Activated B cell treated with CpG ODN at 0.5 μM for 24 hours (primary cell): ENCODE measurements around the gene ZNF804B. TPM values are rescaled to one million over a fixed set of nuclear protein-coding genes. Genes with fewer than 3 reads are reported as not detected.

ENCODE experiments used
- ATAC-seq: fragments of 200-7000 bp; cut with Tn5 transposase; one replicate; pipeline ENCODE4 v1.10.0; 2021; ENCODE audit warnings: low read depth, mild to moderate bottlenecking, moderate library complexity
- CTCF ChIA-PET: fragments of 350-600 bp; sonication (Branson Sonifier 250); formaldehyde crosslinking; loops from one replicate; lab custom pipeline; 2021; ENCODE audit warnings: antibody characterized with exemption; lab: Charles Lee
- POLR2A ChIA-PET: fragments of 350-600 bp; sonication (Branson Sonifier 250); formaldehyde crosslinking; loops from one replicate; lab custom pipeline; 2021; ENCODE audit warnings: antibody characterized with exemption; lab: Charles Lee
- DNase-seq: peaks from one replicate; pipeline ENCODE4 v3.0.0; 2022
- H3K27ac Mint-ChIP-seq: one replicate; pipeline ENCODE4 v1.8.0; 2020; ENCODE audit warnings: mixed read lengths
- H3K27me3 Mint-ChIP-seq: one replicate; pipeline ENCODE4 v1.8.0; 2021; ENCODE audit warnings: mixed read lengths
- H3K36me3 Mint-ChIP-seq: one replicate; pipeline ENCODE4 v1.8.0; 2021; ENCODE audit warnings: low read depth, mixed read lengths
- H3K4me1 Mint-ChIP-seq: one replicate; pipeline ENCODE4 v1.8.0; 2021; ENCODE audit warnings: mixed read lengths
- H3K4me3 Mint-ChIP-seq: one replicate; pipeline ENCODE4 v1.8.0; 2020; ENCODE audit warnings: mild to moderate bottlenecking, mixed read lengths
- H3K9me3 Mint-ChIP-seq: one replicate; pipeline ENCODE4 v1.8.0; 2020; ENCODE audit warnings: mixed read lengths
- CTCF ChIP-seq: fragments of 200-600 bp; IDR thresholded peaks from one replicate; pipeline ENCODE4 v1.8.0; 2022; ENCODE audit warnings: antibody characterized with exemption, mild to moderate bottlenecking
- intact Hi-C: fragments of 100-400 bp; cut with micrococcal nuclease; formaldehyde crosslinking; loops from one replicate; pipeline ENCODE4 v1.15.1; 2024
- total RNA-seq: library from RNA; stranded (reverse); gene quantifications from 2 replicates; pipeline ENCODE4 v1.2.3, GENCODE V29; 2022

Gene ZNF804B
- total RNA-seq, 1 donor from 2014 or later, result not detected

GRCh38 chr7:89017695-89018094, 258.2 kb downstream of the ZNF804B start:
- no peaks in the 10 kb centered on the region for H3K4me1 Mint-ChIP-seq
- ChIA-PET POLR2A (no interaction called here), CTCF (no interaction called here)
- no peak for TF ChIP-seq CTCF
- H3K27me3 Mint-ChIP-seq, result no peaks in the 10 kb centered on the region
- H3K36me3 Mint-ChIP-seq, result no peaks in the 10 kb centered on the region
- H3K9me3 Mint-ChIP-seq, result peaks cover 14% of the 10 kb centered on the region
- DNase-seq (no peak), ATAC-seq (no peak)
- intact Hi-C loops, result no loop called here
- H3K27ac Mint-ChIP-seq, result no peak overlapping the region
- H3K4me3 Mint-ChIP-seq, result no peak overlapping the region

- Mint-ChIP-seq H3K9me3 (peaks cover 10% of the 10 kb centered on the region), H3K27ac (no peak overlapping the region), H3K4me1 (no peaks in the 10 kb centered on the region), H3K27me3 (no peaks in the 10 kb centered on the region), H3K4me3 (no peak overlapping the region), H3K36me3 (no peaks in the 10 kb centered on the region)
- no peak for DNase-seq
- CTCF ChIA-PET, result no interaction called here
- no peak for ATAC-seq
- intact Hi-C loops, result no loop called here
- POLR2A ChIA-PET, result no interaction called here
- TF ChIP-seq CTCF, result no peak
Observed at GRCh38 chr7:89021741-89022140, 262.2 kb downstream of the ZNF804B start.

GRCh38 chr7:89023206-89023605, 263.7 kb downstream of the ZNF804B start:
- Mint-ChIP-seq H3K27ac (no peak overlapping the region), H3K9me3 (peaks cover 10% of the 10 kb centered on the region), H3K4me1 (no peaks in the 10 kb centered on the region), H3K27me3 (no peaks in the 10 kb centered on the region), H3K4me3 (no peak overlapping the region), H3K36me3 (no peaks in the 10 kb centered on the region)
- ChIA-PET CTCF (no interaction called here), POLR2A (no interaction called here)
- ATAC-seq (no peak), DNase-seq (no peak)
- intact Hi-C loops, result no loop called here
- no peak for TF ChIP-seq CTCF

GRCh38 chr7:89023877-89024276, 264.4 kb downstream of the ZNF804B start:
- intact Hi-C loops, result no loop called here
- ChIA-PET POLR2A (no interaction called here), CTCF (no interaction called here)

GRCh38 chr7:89027781-89028180, 268.3 kb downstream of the ZNF804B start:
- DNase-seq (no peak), ATAC-seq (no peak)
- Mint-ChIP-seq H3K4me3 (no peak overlapping the region), H3K27me3 (no peaks in the 10 kb centered on the region), H3K36me3 (no peaks in the 10 kb centered on the region), H3K27ac (no peak overlapping the region), H3K9me3 (peaks cover 4% of the 10 kb centered on the region), H3K4me1 (no peaks in the 10 kb centered on the region)
- no peak for TF ChIP-seq CTCF
- ChIA-PET POLR2A (no interaction called here), CTCF (no interaction called here)
- intact Hi-C loops, result no loop called here

More at GRCh38 chr7:89023877-89024276, 264.4 kb downstream of the ZNF804B start:
- H3K4me3 Mint-ChIP-seq, result no peak overlapping the region
- H3K27ac Mint-ChIP-seq, result no peak overlapping the region
- no peak for TF ChIP-seq CTCF
- DNase-seq (no peak), ATAC-seq (no peak)
- H3K9me3 Mint-ChIP-seq, result peaks cover 4% of the 10 kb centered on the region
- no peaks in the 10 kb centered on the region for H3K27me3 Mint-ChIP-seq
- no peaks in the 10 kb centered on the region for H3K36me3 Mint-ChIP-seq
- H3K4me1 Mint-ChIP-seq, result no peaks in the 10 kb centered on the region
